Forelimb muscle (tissue), 1 donor: ENCODE data around the gene LMNB1. TPM values are rescaled to one million over a fixed set of nuclear protein-coding genes. Genes with fewer than 3 reads are reported as not detected.

Experiments used
- DNase-seq: peaks from one replicate; pipeline ENCODE4 v3.0.0-alpha.2; 2013; ENCODE audit warnings: low read depth
- polyA plus RNA-seq: library from polyadenylated mRNA; unstranded; fragments of 120-200 nt; gene quantifications from one replicate; pipeline ENCODE4 v1.2.1, GENCODE V29; 2013; ENCODE audit not compliant: insufficient read length

LMNB1 gene
- polyA plus RNA-seq, 1 donor = 31.5 TPM

- DNase-seq = no peak
These were observed 106.8 kb downstream of the LMNB1 start for GRCh38 chr5:126883564-126884245.

GRCh38 chr5:126884269-126884819 is 107.4 kb downstream of the LMNB1 start:
- DNase-seq = no peak

Other genes starting within 250 kb of the LMNB1 start
- 48.5 TPM for gene ALDH7A1, start 181.9 kb upstream of the LMNB1 start, polyA plus RNA-seq
- gene PHAX, start 176.2 kb upstream of the LMNB1 start, polyA plus RNA-seq = 37.8 TPM